Fibroblast of lung (primary cell): ENCODE data around the gene ZNF549.
"Not testable (repeated sequence)": the region's sequence is repeated elsewhere in the genome, so short reads cannot be mapped to it uniquely, and the experiment has no call there.

Experiments
- EZH2 ChIP-seq: IDR thresholded peaks from 2 replicates; pipeline ENCODE4 v1.5.1; 2012; ENCODE audit warnings: low read length, control low read depth, mild to moderate bottlenecking; ENCODE audit errors: missing control alignments
- TF ChIP-seq, protein P1 (sequence below), 2 donors: IDR thresholded peaks in 1 of 2; conservative IDR thresholded peaks in 1 of 2; 1 replicate in 1 of 2; 2 replicates in 1 of 2; pipeline ENCODE4 v1.5.1; 2011 to 2012; ENCODE audit warnings: low read length in 2 of 2, control low read depth in 1 of 2, inconsistent platforms in 1 of 2, low read depth in 1 of 2, mild to moderate bottlenecking in 1 of 2

DNA sequence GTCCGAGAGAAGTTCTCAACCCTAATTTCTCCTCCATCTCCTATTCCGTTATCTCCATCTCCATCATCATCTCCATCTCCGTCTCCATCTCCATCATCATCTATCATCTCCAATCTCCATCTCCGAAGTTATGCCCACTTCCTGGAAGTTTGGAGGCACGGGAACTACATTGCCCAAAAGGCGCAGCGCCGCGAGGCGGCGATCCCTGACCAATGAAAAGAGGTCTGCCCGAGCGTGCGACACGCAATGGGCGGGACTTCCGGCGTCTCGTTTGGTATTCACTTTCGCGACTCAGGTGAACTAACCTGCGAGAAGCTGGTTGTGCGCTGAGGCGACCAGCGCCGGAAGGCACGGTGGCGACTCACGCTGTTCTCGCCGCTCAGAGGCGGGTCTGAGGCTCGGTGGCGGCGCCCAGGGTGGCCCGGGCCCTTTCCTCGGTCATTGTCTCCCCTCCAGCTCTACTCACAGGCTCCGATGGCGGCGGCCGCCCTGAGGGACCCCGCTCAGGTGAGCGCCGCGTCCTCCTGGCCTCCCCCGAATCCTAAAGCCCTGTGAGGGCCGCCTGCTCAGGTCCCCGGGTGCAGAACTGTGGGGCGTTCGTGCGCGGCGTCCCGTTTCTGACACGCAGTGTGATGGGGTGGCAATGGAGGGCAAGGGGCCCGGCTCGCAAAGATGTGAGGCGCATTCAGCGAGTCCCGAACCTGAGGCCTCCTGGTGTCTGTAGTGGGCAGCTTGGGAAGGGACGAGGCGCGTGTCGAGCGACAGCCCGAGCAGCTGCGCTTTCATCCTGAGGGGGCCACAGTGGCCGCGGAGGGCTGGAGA, 39.5 kb upstream of the ZNF549 start, which contains the start of gene ZNF419:
- TF ChIP-seq, protein P1, sequence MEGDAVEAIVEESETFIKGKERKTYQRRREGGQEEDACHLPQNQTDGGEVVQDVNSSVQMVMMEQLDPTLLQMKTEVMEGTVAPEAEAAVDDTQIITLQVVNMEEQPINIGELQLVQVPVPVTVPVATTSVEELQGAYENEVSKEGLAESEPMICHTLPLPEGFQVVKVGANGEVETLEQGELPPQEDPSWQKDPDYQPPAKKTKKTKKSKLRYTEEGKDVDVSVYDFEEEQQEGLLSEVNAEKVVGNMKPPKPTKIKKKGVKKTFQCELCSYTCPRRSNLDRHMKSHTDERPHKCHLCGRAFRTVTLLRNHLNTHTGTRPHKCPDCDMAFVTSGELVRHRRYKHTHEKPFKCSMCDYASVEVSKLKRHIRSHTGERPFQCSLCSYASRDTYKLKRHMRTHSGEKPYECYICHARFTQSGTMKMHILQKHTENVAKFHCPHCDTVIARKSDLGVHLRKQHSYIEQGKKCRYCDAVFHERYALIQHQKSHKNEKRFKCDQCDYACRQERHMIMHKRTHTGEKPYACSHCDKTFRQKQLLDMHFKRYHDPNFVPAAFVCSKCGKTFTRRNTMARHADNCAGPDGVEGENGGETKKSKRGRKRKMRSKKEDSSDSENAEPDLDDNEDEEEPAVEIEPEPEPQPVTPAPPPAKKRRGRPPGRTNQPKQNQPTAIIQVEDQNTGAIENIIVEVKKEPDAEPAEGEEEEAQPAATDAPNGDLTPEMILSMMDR (conservative IDR thresholded peaks at IDR 0.05 in 1 of 2, IDR thresholded peaks at IDR 0.05 in 1 of 2; ENCODE audit: low read depth in 1 of 2, low read length in 2 of 2): not testable (repeated sequence)
- not testable (repeated sequence) for TF ChIP-seq EZH2
